ENCODE results near the gene KRT13.

The KRT13 gene

GRCh38 chr17:41475421-41475820, 30.0 kb downstream of the KRT13 start:
- H3K4me3 ChIP-seq (ENCODE audit: low read depth, low read length): no peak overlapping the region

- no peak overlapping the region for H3K4me3 ChIP-seq (ENCODE audit: low read depth, low read length)
Measured at GRCh38 chr17:41474863-41475262, 30.5 kb downstream of the KRT13 start.

GRCh38 chr17:41468346-41468745, 37.1 kb downstream of the KRT13 start:
- H3K4me3 ChIP-seq (ENCODE audit: low read depth, low read length): no peak overlapping the region

DNA sequence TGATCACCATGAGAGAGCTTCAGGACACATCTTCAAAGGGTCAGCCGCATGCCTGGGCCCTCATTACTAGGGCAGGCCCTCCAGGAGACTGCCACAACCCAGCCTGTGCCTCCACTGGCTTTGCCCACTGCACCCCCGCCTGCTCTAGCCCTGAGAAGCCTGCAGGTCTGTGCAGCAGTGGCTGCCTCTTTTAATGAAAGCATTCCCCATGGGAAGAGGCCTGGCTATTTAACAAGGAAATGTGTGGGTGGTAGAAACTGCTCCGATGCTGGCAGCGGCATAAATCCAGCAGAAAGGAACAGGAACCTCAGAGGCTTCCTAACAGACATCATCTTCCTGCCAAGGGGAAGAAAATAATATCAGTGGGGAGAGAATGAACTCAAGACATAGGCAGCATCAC, 37.9 kb downstream of the KRT13 start:
- H3K4me3 ChIP-seq (ENCODE audit: low read depth, low read length): no peak overlapping the region

- no peak within 1 kb of the TSS for H3K4me3 ChIP-seq (ENCODE audit: low read depth, low read length)
Measured at GRCh38 chr17:41466988-41467387, 38.4 kb downstream of the KRT13 start, which contains the start of gene KRT32. KRT32 (minus strand) TSS chr17:41467386; CDS start chr17:41467325, 61 bp downstream.

DNA sequence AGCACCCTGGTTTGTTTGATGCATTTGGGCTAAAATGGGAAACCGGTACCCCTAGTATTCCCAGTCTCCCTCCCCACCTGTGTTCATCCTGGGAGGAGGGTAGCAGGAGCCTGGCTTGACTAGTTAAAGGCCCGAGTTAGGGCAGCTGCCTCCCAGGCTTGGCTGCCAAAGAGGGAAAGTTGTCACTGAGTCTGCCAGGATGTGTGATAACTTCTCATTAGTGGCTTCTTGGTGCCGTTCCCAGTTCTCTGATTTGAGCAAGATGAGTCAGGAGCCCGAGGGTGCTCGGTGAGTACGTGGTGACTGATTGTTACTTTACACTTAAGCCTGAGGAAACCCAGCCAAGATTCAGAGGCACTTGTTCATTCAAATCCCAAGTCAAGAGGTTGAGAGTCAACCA, 40.7 kb downstream of the KRT13 start:
- no peak overlapping the region for H3K4me3 ChIP-seq (ENCODE audit: low read depth, low read length)

- H3K4me3 ChIP-seq (ENCODE audit: low read depth, low read length): no peak overlapping the region
Measured at GRCh38 chr17:41464173-41464572, 41.2 kb downstream of the KRT13 start.

DNA sequence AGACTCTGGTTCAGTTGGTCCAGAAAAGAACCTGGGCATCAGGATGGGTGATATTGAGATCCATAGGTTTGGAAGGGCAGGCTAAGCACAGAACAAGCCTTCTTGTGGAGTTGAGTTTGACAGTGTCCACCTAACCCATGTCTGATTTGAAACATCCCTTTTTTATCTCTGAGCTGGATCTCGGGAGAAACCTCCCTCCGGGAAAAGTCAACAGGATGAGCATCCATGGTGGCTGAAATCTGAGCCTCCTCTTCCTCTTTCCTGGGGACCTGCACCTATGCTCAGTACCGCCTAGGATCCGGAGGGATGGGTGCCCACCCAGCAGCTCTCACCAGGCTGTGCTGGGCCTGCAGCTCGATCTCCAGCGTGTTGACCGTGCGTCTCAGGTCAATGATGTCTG, 41.7 kb downstream of the KRT13 start:
- no peak overlapping the region for H3K4me3 ChIP-seq (ENCODE audit: low read depth, low read length)

DNA sequence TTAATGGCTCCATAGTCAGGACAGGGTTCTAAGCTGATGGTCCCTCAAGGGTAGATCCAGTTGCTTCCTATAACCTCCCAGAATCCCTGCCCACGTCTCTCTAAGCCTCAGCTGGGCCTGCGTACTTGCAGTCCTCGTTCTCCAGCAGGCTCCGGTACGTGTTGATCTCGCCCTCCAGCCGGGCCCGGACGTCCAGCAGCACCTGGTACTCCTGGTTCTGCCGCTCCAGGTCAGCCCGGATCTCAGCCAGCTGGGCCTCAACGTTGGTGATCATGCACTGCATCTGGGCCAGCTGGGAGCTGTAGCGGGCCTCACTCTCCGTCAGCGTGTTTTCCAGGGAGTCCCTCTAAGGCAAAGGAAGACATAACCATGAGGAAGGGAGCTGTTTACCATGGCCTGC, 42.7 kb downstream of the KRT13 start:
- no peak overlapping the region for H3K4me3 ChIP-seq (ENCODE audit: low read depth, low read length)

DNA sequence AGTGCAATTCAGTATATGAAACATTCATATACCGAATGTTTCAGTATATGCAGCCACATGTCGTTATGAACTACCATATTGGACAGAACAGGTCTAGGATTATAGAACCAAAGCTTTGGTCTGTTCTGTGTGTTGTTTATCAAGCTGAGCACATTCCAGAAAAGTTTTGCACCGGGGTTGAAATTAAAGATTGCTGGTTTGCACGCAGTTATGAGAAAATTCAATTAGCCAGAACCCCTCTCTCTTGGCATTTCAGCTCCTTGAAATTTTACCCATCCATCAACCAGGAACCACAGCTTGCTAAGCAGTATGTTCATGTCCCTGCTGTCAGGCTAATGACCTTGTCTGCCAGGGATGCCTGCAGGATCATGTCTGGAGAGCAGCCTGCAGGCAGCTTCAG, 47.7 kb downstream of the KRT13 start:
- H3K4me3 ChIP-seq (ENCODE audit: low read depth, low read length): no peak overlapping the region

- no peak overlapping the region for H3K4me3 ChIP-seq (ENCODE audit: low read depth, low read length)
Measured at GRCh38 chr17:41456204-41456603, 49.2 kb downstream of the KRT13 start.

DNA sequence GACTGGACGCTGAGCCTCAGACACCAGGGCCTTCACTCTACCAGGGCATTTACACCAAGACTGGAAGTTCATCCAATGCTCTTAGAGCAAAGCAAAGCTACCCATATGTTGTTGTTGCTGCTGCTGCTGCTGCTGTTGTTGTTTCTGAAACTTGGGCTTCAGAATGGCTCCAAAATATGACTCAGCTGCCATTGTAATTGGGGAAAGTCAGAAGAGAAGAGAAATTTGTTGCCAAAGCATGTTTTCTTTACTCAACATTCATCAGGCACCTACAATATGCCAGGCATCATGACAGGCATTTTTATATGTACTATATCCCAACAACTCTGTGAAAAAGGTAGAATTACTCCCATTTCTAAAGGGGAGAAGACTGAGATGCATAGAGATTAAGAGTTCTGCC, 50.2 kb downstream of the KRT13 start:
- H3K4me3 ChIP-seq (ENCODE audit: low read depth, low read length): no peak overlapping the region

DNA sequence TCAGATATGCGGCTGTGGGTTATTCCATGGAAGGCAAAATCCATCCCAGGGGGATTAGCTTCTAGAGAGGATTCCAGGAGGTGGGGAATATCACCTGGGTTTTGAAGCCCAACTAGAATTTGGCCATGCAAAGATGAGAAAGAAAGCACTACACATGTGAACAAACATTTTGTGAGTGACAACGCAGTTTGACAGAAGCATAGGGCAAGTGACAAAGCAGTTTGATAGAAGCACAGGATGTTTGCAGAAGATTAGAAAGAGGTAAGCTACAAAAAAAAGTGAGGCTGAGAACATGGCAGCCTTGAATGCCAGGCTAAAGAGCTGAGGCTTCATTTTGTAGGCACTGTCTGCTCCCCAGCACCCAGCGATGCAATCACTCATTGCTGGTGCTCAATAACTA, 52.3 kb downstream of the KRT13 start:
- H3K4me3 ChIP-seq (ENCODE audit: low read depth, low read length): no peak overlapping the region

- H3K4me3 ChIP-seq (ENCODE audit: low read depth, low read length): no peak overlapping the region
Measured at GRCh38 chr17:41452281-41452680, 53.1 kb downstream of the KRT13 start.

- no peak overlapping the region for H3K4me3 ChIP-seq (ENCODE audit: low read depth, low read length)
Measured at GRCh38 chr17:41451154-41451728, 54.2 kb downstream of the KRT13 start.
